SU-DHL-6 (cell line): ENCODE results near the gene IL36B.

ENCODE experiments used
- EZH2phosphoT487 ChIP-seq: fragments of 200-600 bp; sonication (generic), shearing (Covaris generic); conservative IDR thresholded peaks from 2 replicates; pipeline ENCODE4 v1.6.1; 2018; ENCODE audit warnings: mild to moderate bottlenecking, antibody characterized with exemption, low read length, moderate library complexity, mixed read lengths
- TF ChIP-seq, protein P1 (sequence below): fragments of 200-600 bp; sonication (generic); IDR thresholded peaks from one replicate; pipeline ENCODE4 v1.5.1; 2017; ENCODE audit warnings: antibody characterized with exemption, mild to moderate bottlenecking, low read length, moderate library complexity; ENCODE audit not compliant: insufficient read depth, poor library complexity, severe bottlenecking

DNA sequence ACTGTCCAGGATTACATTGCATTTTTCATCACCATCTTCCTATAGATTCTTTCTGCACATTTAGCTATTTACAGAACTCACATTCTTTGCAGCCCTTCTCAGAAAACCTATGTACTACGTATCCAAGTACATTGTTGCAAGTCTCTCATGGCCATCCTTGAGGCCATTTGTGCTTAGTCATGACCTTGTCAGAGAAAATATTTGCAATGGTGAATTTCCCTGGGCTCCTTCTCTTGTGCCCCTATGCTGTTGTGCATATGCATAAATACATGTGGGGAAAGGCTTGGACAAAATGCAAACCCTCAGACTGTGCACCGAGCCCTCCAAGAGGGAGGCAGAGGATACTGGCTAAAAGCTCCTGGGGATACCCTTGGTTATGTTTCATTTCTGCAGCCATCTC, 27.9 kb downstream of the IL36B start:
- TF ChIP-seq, protein P1, sequence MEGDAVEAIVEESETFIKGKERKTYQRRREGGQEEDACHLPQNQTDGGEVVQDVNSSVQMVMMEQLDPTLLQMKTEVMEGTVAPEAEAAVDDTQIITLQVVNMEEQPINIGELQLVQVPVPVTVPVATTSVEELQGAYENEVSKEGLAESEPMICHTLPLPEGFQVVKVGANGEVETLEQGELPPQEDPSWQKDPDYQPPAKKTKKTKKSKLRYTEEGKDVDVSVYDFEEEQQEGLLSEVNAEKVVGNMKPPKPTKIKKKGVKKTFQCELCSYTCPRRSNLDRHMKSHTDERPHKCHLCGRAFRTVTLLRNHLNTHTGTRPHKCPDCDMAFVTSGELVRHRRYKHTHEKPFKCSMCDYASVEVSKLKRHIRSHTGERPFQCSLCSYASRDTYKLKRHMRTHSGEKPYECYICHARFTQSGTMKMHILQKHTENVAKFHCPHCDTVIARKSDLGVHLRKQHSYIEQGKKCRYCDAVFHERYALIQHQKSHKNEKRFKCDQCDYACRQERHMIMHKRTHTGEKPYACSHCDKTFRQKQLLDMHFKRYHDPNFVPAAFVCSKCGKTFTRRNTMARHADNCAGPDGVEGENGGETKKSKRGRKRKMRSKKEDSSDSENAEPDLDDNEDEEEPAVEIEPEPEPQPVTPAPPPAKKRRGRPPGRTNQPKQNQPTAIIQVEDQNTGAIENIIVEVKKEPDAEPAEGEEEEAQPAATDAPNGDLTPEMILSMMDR, result no peak
- TF ChIP-seq EZH2phosphoT487, result no peak
